H1 (cell line): ENCODE data around the gene HNRNPU. TPM values are rescaled to one million over a fixed set of nuclear protein-coding genes. Genes with fewer than 3 reads are reported as not detected.

Source experiments
- CTCF ChIA-PET: fragments of 300-600 bp; sonication (Branson Sonifier 250); formaldehyde crosslinking; loops from one replicate; lab custom pipeline; 2021; ENCODE audit not compliant: partially characterized antibody; lab: Charles Lee
- POLR2A ChIA-PET: fragments of 300-600 bp; sonication (Branson Sonifier 250); formaldehyde crosslinking; loops from one replicate; lab custom pipeline; 2021; ENCODE audit warnings: inconsistent platforms; ENCODE audit not compliant: partially characterized antibody; lab: Charles Lee
- DNase-seq, 2 experiments: peaks; one replicate each; pipeline versions ENCODE4 v3.0.0 to v3.0.0-alpha.2; 2010 to 2022; ENCODE audit warnings: low spot score in 2 of 2, low read depth in 1 of 2, mixed read lengths in 1 of 2
- FAIRE-seq: peaks from 2 replicates; lab custom pipeline; 2011; peaks lifted over from hg19 to GRCh38; lab: Jason Lieb, UNC
- H2AFZ ChIP-seq: 2 replicates; pipeline ENCODE4 v1.8.1; 2012; ENCODE audit warnings: low read length, inconsistent platforms
- H2AK5ac ChIP-seq: 2 replicates; pipeline ENCODE4 v1.6.1; 2013; ENCODE audit warnings: low read depth, low read length
- H2BK120ac ChIP-seq: replicated peaks from 2 replicates; pipeline ENCODE3; 2013; ENCODE audit warnings: low read depth, low read length, inconsistent platforms
- H2BK12ac ChIP-seq: 2 replicates; pipeline ENCODE4 v1.6.1; 2013; ENCODE audit warnings: low read depth, low read length
- H2BK15ac ChIP-seq: 2 replicates; pipeline ENCODE4 v1.6.1; 2013; ENCODE audit warnings: low read length
- H2BK20ac ChIP-seq: 2 replicates; pipeline ENCODE4 v1.6.1; 2013; ENCODE audit warnings: low read length
- H2BK5ac ChIP-seq: 2 replicates; pipeline ENCODE4 v1.6.1; 2013; ENCODE audit warnings: low read depth, low read length
- H3K14ac ChIP-seq: 2 replicates; pipeline ENCODE4 v1.6.1; 2013; ENCODE audit warnings: inconsistent platforms; ENCODE audit not compliant: insufficient read length
- H3K18ac ChIP-seq: 2 replicates; pipeline ENCODE4 v1.6.1; 2013; ENCODE audit warnings: low read length; ENCODE audit errors: extremely low read depth
- H3K23ac ChIP-seq: 2 replicates; pipeline ENCODE4 v1.6.1; 2013; ENCODE audit warnings: inconsistent platforms; ENCODE audit not compliant: insufficient read length
- H3K23me2 ChIP-seq: 2 replicates; pipeline ENCODE4 v1.6.1; 2013; ENCODE audit warnings: low read depth, low read length
- H3K27ac ChIP-seq: 2 replicates; pipeline ENCODE4 v1.6.1; 2011; ENCODE audit warnings: low read depth, low read length, inconsistent platforms
- H3K27me3 ChIP-seq, 4 experiments: replicated peaks in 1 of 4; 1 replicate in 1 of 4; 2 replicates in 3 of 4; pipeline versions ENCODE4 v1.6.1 to v1.8.1; 2011 to 2013; ENCODE audit warnings: low read length in 3 of 4, mild to moderate bottlenecking in 3 of 4, inconsistent platforms in 2 of 4, mixed read lengths in 2 of 4, moderate library complexity in 1 of 4; ENCODE audit not compliant: control insufficient read depth in 3 of 4, insufficient read depth in 3 of 4; ENCODE audit errors: extremely low read depth in 1 of 4
- H3K36me3 ChIP-seq, 4 experiments: 2 replicates each; pipeline versions ENCODE4 v1.6.1 to v1.8.1; 2011 to 2013; ENCODE audit warnings: mild to moderate bottlenecking in 4 of 4, low read length in 3 of 4, moderate library complexity in 2 of 4, control low read depth in 1 of 4, inconsistent platforms in 1 of 4; ENCODE audit not compliant: insufficient read depth in 4 of 4, control insufficient read depth in 2 of 4
- H3K4ac ChIP-seq: replicated peaks from 2 replicates; pipeline ENCODE3; 2013; ENCODE audit warnings: low read length, low read depth, mixed read lengths, inconsistent platforms; ENCODE audit not compliant: insufficient read length
- H3K4me1 ChIP-seq, 4 experiments: replicated peaks in 1 of 4; 1 replicate in 1 of 4; 2 replicates in 3 of 4; pipeline versions ENCODE4 v1.6.1 to v1.8.1; 2011 to 2013; ENCODE audit warnings: low read length in 3 of 4, inconsistent platforms in 2 of 4, mixed read lengths in 1 of 4; ENCODE audit not compliant: insufficient read depth in 4 of 4, control insufficient read depth in 3 of 4
- H3K4me2 ChIP-seq, 2 experiments: 2 replicates each; pipeline versions ENCODE4 v1.6.1 to v1.8.1; 2011 to 2013; ENCODE audit warnings: low read depth in 2 of 2, low read length in 2 of 2, control low read depth in 1 of 2, inconsistent platforms in 1 of 2, mild to moderate bottlenecking in 1 of 2; ENCODE audit not compliant: insufficient read depth in 1 of 2
- H3K4me3 ChIP-seq, 4 experiments: fragments of 200-600, 300-600 bp in 1 of 4; sonication (generic), shearing (Covaris generic), sonication (Bioruptor Twin) in 1 of 4; 2 replicates each; pipeline versions ENCODE4 v1.5.1 to v1.8.1; 2011 to 2016; ENCODE audit warnings: low read length in 4 of 4, low read depth in 3 of 4, control low read depth in 2 of 4, inconsistent platforms in 2 of 4, mild to moderate bottlenecking in 2 of 4, mixed read lengths in 1 of 4, moderate library complexity in 1 of 4; ENCODE audit not compliant: insufficient read depth in 2 of 4; ENCODE audit errors: extremely low read depth in 1 of 4
- H3K56ac ChIP-seq: replicated peaks from 2 replicates; pipeline ENCODE3; 2013; ENCODE audit warnings: low read depth, mild to moderate bottlenecking, mixed read lengths, low read length, inconsistent platforms; ENCODE audit not compliant: insufficient read length
- H3K79me1 ChIP-seq: 2 replicates; pipeline ENCODE4 v1.6.1; 2013; ENCODE audit warnings: low read depth, low read length, control low read depth
- H3K79me2 ChIP-seq, 2 experiments: 2 replicates each; pipeline versions ENCODE4 v1.6.1 to v1.8.1; 2012 to 2013; ENCODE audit warnings: low read length in 2 of 2, mild to moderate bottlenecking in 2 of 2, inconsistent platforms in 1 of 2; ENCODE audit not compliant: insufficient read depth in 2 of 2, control insufficient read depth in 1 of 2
- H3K9ac ChIP-seq, 4 experiments: replicated peaks in 1 of 4; 1 replicate in 1 of 4; 2 replicates in 3 of 4; pipeline versions ENCODE4 v1.6.1 to v1.8.1; 2011 to 2013; ENCODE audit warnings: low read depth in 3 of 4, low read length in 3 of 4, control low read depth in 2 of 4, mild to moderate bottlenecking in 2 of 4, moderate library complexity in 2 of 4, inconsistent platforms in 1 of 4; ENCODE audit errors: extremely low read depth in 1 of 4
- H3K9me3 ChIP-seq, 2 experiments: 2 replicates each; pipeline versions ENCODE4 v1.6.1 to v1.8.1; 2012 to 2013; ENCODE audit warnings: mild to moderate bottlenecking in 2 of 2, moderate library complexity in 2 of 2, control low read depth in 1 of 2, inconsistent platforms in 1 of 2, low read depth in 1 of 2, low read length in 1 of 2, mixed read lengths in 1 of 2; ENCODE audit not compliant: insufficient read depth in 2 of 2
- H4K20me1 ChIP-seq, 2 experiments: replicated peaks in 1 of 2; 2 replicates each; pipeline versions ENCODE3 to v1.8.1; 2011 to 2013; ENCODE audit warnings: inconsistent platforms in 2 of 2, low read length in 2 of 2, mild to moderate bottlenecking in 1 of 2; ENCODE audit not compliant: insufficient read depth in 2 of 2, control insufficient read depth in 1 of 2
- H4K5ac ChIP-seq: 2 replicates; pipeline ENCODE4 v1.6.1; 2013; ENCODE audit warnings: low read length, low read depth, mixed read lengths, inconsistent platforms; ENCODE audit not compliant: insufficient read length
- H4K8ac ChIP-seq: 2 replicates; pipeline ENCODE4 v1.8.0; 2013; ENCODE audit warnings: mild to moderate bottlenecking, moderate library complexity, low read length, inconsistent platforms; ENCODE audit not compliant: insufficient read depth; ENCODE audit errors: extremely low read depth
- H4K91ac ChIP-seq: replicated peaks from 2 replicates; pipeline ENCODE3; 2013; ENCODE audit warnings: low read length, mixed read lengths, inconsistent platforms; ENCODE audit not compliant: insufficient read length
- BRCA1 ChIP-seq: IDR thresholded peaks from 2 replicates; pipeline ENCODE4 v1.6.1; 2012; ENCODE audit warnings: low read depth, low read length, improper control_type of control experiment
- CHD2 ChIP-seq: IDR thresholded peaks from 2 replicates; pipeline ENCODE4 v1.6.1; 2012; ENCODE audit warnings: low read length, improper control_type of control experiment
- GABPA ChIP-seq: IDR thresholded peaks from 2 replicates; pipeline ENCODE4 v1.6.1; 2011; ENCODE audit warnings: mild to moderate bottlenecking, low read length, moderate library complexity, borderline replicate concordance; ENCODE audit not compliant: insufficient read depth
- SUZ12 ChIP-seq: fragments of 200-600 bp; sonication (generic); IDR thresholded peaks from 2 replicates; pipeline ENCODE4 v1.6.1; 2012; ENCODE audit warnings: mild to moderate bottlenecking, inconsistent platforms, low read length, moderate library complexity, mixed read lengths
- TCF12 ChIP-seq: IDR thresholded peaks from 2 replicates; pipeline ENCODE4 v1.6.1; 2011; ENCODE audit warnings: low read depth, mild to moderate bottlenecking, low read length
- WGBS, 2 experiments: shearing (Covaris generic) in 1 of 2; methylation state at CpG; one replicate each; pipeline versions ENCODE4 v1.1.6 to v1.1.7; 2013 to 2015; ENCODE audit warnings: low lambda C conversion rate in 2 of 2, mixed read lengths in 2 of 2, inconsistent platforms in 1 of 2, low coverage in 1 of 2, missing lambda C conversion rate in 1 of 2; ENCODE audit not compliant: insufficient replicate concordance in 2 of 2, insufficient coverage in 1 of 2, insufficient read length in 1 of 2; ENCODE audit errors: extremely low coverage in 1 of 2, missing lambda C conversion rate in 1 of 2; 5-methylcytosine and 5-hydroxymethylcytosine counted together
- polyA plus RNA-seq, 7 experiments: library from polyadenylated mRNA; depleted of rRNA in 3 of 7; stranded (reverse) in 5 of 7; unstranded in 2 of 7; fragments of >200 nt in 5 of 7; fragments of 200-250 nt in 2 of 7; gene quantifications; 1 replicate in 5 of 7; 2 replicates in 1 of 7; 4 replicates in 1 of 7; pipeline versions ENCODE4 v1.2.1 to v1.2.3, GENCODE V29; 2011 to 2013; ENCODE audit warnings: missing spikeins in 2 of 7, mixed read lengths in 2 of 7
- total RNA-seq: library from RNA; stranded (reverse); fragmentation: NEBNext Ultra II Directional; extraction: Animal tissue kit (Norgen Biotek cat#: 25700); gene quantifications from 2 replicates; pipeline ENCODE4 v1.2.1, GENCODE V29; 2021

Gene HNRNPU
- total and polyA plus RNA-seq, 2 of the 8 experiments (the other 6 are each of a cell fraction or from before 2014, with no cell fraction given): 95.6 to 606 TPM

DNA sequence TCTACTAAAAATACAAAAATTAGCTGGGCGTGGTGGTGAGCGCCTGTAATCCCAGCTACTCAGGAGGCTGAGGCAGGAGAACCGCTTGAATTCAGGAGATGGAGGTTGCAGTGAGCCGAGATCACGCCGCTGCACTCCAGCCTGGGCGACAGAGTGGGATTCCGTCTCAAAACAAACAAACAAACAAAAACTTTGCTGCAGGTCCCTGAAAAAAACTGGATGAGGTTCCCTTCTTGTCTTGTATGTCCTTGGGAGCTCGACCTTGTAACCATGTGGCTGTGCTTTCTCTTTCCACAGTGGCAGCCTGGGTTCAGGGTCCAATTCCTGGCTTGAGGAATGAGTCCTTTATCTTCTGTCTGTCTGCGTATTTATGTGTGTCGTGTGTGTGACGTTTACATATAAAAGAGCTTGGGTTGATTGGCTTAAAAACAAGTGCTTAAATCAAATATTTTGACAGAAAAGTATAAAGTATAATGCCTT, 46.9 kb downstream of the HNRNPU start:
- peak overlapping the region in 1 of 4 experiments; percentile 32; a peak in 2 of 7 replicates for H3K9ac ChIP-seq
- H2BK15ac ChIP-seq: no peak overlapping the region
- no peak overlapping the region for H3K4ac ChIP-seq
- no peak overlapping the region for H4K5ac ChIP-seq
- H3K18ac ChIP-seq: no peak overlapping the region
- POLR2A ChIA-PET: interaction anchor here (0.9 to 9.1 kb wide), 4 partner anchors 14 to 31 kb away, joined by 3 to 178 read pairs (median 10); partner anchors contain the start of gene COX20
- H2AFZ ChIP-seq: no peak overlapping the region
- H3K9me3 ChIP-seq: no peaks in the 10 kb centered on the region; a peak in 1 of 4 replicates
- no peak for FAIRE-seq
- 0 out of 2 replicates have a peak overlapping the region, but pooled peaks have one; percentile 94 for H2BK5ac ChIP-seq
- no peak for TF ChIP-seq SUZ12
- TF ChIP-seq CHD2: no peak
- no peak for TF ChIP-seq BRCA1
- no peak for TF ChIP-seq GABPA
- TF ChIP-seq TCF12: no peak
- H3K56ac ChIP-seq: no peak overlapping the region
- H2AK5ac ChIP-seq: peak overlapping the region; percentile 95; the same call in 1 of the 2 replicates
- H3K4me2 ChIP-seq: peak overlapping the region; percentile 56 to 63
- H3K4me3 ChIP-seq: peak overlapping the region in 3 of 4 experiments; percentile 26 to 59 (median 57); a peak in 3 of 8 replicates
- H3K36me3 ChIP-seq: no peaks in the 10 kb centered on the region
- no peak overlapping the region for H4K91ac ChIP-seq
- H3K14ac ChIP-seq: no peak overlapping the region
- WGBS, 2 experiments: 80% methylated on average over 12 of the region's 12 CpGs; no CpG with 5 or more reads in 1 of the 2 experiments
- H3K4me1 ChIP-seq: peaks cover 1 to 11% (median 7%) of the 10 kb centered on the region in 4 experiments
- no peak overlapping the region for H4K8ac ChIP-seq
- H3K79me1 ChIP-seq: no peaks in the 10 kb centered on the region
- CTCF ChIA-PET: no interaction called here
- peak overlapping the region; percentile 85; the same call in 1 of the 2 replicates for H2BK12ac ChIP-seq
- peaks cover 0 to 54% of the 10 kb centered on the region in 2 experiments; a peak in 2 of 4 replicates for H3K79me2 ChIP-seq
- peak overlapping the region; percentile 72 for H2BK120ac ChIP-seq
- no peak overlapping the region for H3K23ac ChIP-seq
- H4K20me1 ChIP-seq: no peaks in the 10 kb centered on the region
- no peak overlapping the region for H3K27ac ChIP-seq
- no peaks in the 10 kb centered on the region for H3K27me3 ChIP-seq
- H3K23me2 ChIP-seq: peaks cover 5% of the 10 kb centered on the region; the same call in 1 of the 2 replicates
- peak overlapping the region; percentile 93; the same call in 1 of the 2 replicates for H2BK20ac ChIP-seq
- no peak for DNase-seq
